Erythroblast (primary cell): ENCODE measurements around the gene GAS2.
"Not testable (repeated sequence)": the region's sequence is repeated elsewhere in the genome, so short reads cannot be mapped to it uniquely, and the experiment has no call there.

Experiments used
- DNase-seq, 2 experiments: peaks; one replicate each; lab custom pipeline; 2025; lab: John Stamatoyannopoulos, UW
- GATA1 ChIP-seq: IDR thresholded peaks from 2 replicates; pipeline ENCODE4 v1.6.1; 2011; ENCODE audit warnings: low read depth, mild to moderate bottlenecking, control low read depth, low read length, moderate library complexity
- POLR2A ChIP-seq: IDR thresholded peaks from 2 replicates; pipeline ENCODE4 v1.6.1; 2011; ENCODE audit warnings: mild to moderate bottlenecking, low read length

The GAS2 gene

DNA sequence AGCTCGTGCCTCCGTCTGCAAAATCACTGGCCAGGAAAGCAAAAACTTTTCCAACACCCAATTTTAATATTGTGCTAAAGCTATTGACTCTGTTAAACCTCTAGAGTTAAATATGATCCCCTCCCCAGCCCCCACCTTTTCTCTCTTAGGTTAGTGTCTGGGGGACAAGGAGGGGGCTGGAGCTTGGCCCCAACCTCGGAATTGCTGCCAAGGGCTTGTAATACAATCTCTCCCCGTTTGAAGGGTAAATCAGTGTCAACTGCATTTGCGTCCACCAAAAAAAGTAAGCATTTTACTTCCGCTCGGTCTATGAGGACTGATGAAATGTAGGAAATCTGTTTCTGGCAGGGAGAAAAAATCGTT is at the start of gene GAS2:
Gene GAS2, plus strand, starts transcription at position 287 of the 363 bp plus-strand sequence. CDS start 8,259 bp downstream, outside the sequence.
- TF ChIP-seq POLR2A (no peak), GATA1 (no peak)

DNA sequence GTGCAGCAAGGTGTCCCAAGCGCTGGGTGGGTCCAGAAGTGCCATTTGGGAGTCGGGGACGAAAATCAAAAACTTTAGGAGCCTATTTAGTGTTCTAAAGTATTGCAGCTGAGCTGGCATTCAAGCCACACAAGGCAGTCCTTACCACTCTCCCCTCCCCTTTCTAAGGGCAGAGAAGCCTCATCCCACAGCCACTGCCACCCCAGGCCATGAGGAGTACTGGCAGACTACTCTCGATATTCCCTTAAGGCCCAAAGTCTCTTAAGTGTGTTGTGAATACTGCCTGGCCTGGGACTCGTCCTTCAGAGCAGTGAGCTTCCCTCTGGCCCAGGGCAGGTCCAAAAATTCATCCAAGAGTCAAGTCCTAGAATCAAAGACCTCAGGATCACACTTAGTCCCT is 48.5 kb upstream of the GAS2 start:
- TF ChIP-seq GATA1: no peak
- no peak for DNase-seq

More for the DNA sequence above, at the start of gene GAS2:
- no peak for DNase-seq

DNA sequence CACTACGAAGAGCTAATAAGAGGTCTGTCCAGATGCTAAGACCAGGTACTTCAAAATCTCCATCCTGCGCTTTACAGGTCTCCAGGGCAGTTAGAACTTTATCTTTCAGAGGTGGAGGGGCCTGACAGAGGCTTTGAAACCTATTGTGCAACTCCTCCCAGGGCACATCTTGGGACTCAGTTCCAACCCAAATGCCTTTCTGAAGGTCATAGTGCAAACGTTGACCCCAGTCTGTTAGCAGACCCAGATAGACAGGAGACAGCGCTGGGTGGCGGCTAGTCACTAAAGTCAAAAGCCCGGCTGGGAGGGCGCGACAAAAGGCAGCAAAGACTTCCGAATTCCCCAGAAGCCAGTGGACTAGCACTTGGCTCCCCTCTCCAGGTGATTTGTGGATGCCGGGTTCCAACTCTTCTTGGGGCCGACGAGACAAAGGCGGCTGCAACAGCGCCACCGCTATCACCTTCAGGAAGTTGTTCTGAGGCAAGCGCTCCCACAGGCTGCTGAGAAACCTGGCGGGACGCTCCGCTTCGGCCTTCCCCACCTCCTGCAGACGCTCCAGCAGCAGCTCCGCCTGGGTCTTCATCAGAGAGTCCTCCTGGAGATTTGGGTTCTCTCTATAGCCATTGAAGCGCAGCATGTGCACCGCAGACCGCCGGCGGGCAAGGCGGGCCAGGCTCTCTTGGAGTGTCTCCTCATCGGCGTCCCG is 41.5 kb upstream of the GAS2 start:
- TF ChIP-seq GATA1 (no peak), POLR2A (no peak)
- DNase-seq: peak; percentile 75 to 78

DNA sequence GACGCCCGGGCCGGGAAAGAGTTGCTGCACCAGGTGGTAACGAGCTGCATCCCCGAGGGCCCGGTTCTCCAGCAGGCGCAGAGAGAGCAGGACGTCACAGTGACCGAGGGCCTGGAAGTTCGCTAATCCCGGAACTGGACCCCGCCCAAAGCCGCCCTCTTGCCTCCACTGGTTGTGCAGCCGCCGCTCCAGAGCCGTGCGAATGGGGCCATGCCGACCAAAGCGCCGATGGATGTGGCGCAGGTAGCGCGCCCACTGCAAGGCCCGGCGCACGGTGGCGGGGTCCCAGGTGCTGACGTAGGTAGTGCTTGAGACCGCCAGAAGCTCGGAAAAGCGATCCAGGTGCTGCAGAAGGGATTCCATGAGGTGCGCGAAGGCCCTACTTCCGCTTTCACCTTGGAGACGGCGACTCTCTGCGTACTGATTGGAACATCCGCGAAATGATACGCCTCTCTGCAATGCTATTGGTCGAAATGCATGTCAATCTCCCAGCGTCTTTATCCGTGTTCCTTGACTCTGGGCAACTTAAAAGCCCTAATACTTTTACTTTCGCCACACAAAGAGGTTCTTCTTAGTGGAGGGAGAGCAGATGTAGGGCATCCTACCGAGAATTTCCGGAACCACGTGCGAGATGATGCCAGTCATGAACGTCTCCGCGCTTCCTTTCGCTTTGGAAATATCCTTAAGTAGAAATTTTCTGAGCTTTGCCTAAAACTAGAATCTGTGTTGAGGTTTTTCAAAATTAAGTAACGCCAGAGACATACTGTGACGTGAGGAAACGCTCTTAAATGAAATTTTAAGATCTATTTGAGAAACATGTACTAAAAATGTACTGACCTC is 40.7 kb upstream of the GAS2 start, which contains the start of gene FANCF:
Gene FANCF, minus strand, starts transcription at position 376 of the 840 bp plus-strand sequence. Its CDS starts 13 bp downstream, at position 363.
- peak; percentile 82 for TF ChIP-seq POLR2A
- no peak for TF ChIP-seq GATA1

DNA sequence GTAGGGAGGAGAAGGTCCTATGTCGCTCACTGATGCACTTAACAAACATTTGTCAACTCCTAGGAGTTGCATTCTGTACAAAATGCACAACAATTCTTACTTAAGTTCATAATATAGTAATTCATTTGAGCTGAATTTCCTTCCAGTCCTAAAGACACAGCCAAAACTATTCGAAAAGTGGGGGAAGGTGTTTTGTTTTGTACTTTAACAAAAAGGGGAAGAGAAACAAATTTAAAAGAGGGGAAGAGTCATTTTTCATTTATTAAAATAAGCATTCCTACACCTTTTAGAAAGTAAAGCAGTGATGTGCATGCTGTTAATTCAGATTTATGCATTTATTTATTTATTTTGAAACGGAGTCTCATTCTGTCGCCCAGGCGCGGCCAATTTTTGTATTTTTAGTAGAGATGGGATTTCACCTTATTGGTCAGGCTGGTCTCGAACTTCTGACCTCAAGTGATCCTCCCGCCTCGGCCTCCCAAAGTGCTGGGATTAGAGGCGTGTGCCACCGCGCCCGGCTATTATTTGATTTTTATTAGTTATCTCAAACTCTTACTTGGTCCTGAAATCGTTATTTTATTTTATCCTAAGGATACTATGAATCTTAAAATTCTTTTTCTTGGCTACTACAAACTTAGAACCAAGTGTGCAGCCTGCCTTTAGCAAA is 39.7 kb upstream of the GAS2 start:
- no peak for DNase-seq
- no peak for TF ChIP-seq POLR2A
- TF ChIP-seq GATA1: no peak

More for the DNA sequence above, 40.7 kb upstream of the GAS2 start, which contains the start of gene FANCF:
- DNase-seq: peak; percentile 98

DNA sequence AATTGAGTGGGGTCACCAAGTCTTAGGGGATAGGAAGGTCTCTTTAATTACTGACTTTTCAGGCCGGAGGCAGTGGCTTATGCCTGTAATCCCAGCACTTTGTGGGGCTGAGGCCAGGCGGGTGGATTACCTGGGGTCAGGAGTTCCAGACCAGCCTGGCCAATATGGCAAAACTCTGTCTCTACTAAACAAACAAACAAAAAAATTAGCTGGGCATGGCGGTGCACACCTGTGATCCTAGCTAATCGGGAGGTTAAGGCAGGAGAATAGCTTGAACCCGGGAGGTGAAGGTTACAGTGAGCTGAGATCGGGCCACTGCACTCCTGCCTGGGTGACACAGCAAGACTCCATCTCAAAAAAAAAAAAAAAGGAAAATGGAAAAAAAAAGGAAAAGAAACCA is 39.0 kb upstream of the GAS2 start:
- no peak for TF ChIP-seq GATA1
- TF ChIP-seq POLR2A: no peak

DNA sequence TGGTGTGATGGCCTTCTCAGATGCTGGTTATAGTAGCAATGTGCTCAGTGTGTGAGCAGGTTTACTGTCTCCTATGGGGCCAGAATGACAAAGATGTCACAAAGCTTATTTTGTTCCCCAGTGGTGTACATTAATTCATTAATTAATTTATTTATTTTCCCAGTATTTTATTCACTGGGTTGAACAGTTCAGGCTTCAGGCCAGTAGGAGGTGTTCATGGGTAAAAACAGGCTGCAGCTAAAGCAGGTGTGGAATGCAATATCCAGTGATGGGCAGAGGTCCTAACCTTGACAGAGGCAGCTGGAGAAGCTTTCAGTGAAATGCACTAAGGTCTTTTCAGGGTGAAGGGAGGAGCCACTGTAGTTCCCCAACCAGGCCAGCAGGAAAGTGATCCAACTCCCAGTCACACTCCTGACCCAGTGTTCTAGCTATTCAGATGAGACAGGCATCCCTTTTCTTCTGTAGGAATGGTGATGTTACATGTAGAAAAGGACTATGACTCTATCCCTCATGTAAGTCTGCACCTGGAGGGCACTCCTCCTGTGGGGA is 33.0 kb upstream of the GAS2 start:
- DNase-seq: no peak
- no peak for TF ChIP-seq GATA1
- no peak for TF ChIP-seq POLR2A

More for the DNA sequence above, 39.0 kb upstream of the GAS2 start:
- DNase-seq: no peak

DNA sequence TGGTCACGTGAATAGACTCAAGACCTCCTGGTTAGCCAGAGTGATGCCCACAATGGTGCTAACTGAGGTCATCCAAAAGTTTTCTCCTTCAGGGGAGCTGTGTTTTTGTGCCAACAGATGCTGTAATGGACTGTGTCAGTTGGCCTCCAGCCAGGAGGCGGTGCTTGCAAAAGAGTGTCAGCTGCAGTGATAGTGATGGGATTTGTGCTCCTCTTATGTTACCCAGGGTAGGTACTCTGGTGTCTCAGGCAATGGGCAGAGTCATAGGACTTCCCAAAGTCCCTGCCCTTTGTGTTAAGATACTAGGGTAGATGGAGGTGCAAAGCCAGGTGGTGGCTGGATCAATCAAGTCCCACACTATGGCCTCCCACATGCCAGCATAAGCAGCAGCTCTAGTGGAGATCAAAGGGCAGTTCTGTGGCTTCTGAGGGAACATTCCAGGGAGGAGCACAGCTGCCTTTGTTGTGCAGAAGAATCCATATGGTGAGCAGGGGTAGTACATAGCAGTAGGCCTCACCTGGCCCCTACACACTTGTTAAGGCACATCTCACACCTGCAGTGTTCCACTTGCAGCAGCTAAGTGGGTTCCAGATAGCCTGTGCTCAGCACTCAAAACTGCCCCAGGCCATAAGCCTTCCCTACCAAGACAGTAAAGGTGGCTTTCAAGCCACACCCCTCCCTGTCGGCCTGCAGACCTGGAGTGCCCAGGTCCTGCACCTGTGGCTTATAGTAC is 31.3 kb upstream of the GAS2 start:
- DNase-seq: peak; percentile 9 to 58
- TF ChIP-seq GATA1 (no peak), POLR2A (no peak)

DNA sequence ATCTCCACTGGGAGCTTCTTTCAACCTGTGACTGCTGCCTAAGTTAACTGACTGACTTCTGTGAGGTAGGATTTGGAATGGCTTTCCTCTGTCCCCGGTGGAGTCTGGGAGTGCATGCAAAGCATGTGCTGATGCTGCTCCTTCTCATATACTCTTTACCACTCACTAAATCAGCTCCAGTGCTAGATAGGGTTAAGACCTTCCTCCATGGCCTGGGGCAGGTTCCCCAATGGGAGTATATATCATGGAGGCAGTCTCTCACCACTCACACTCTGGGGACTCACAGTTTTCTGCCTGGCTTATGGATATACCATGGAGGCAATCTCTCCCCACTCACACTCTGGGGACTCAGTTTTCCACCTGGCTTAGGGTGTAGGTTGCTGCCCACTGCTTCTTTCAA is 30.7 kb upstream of the GAS2 start:
- no peak for DNase-seq
- TF ChIP-seq POLR2A: no peak
- TF ChIP-seq GATA1: no peak

DNA sequence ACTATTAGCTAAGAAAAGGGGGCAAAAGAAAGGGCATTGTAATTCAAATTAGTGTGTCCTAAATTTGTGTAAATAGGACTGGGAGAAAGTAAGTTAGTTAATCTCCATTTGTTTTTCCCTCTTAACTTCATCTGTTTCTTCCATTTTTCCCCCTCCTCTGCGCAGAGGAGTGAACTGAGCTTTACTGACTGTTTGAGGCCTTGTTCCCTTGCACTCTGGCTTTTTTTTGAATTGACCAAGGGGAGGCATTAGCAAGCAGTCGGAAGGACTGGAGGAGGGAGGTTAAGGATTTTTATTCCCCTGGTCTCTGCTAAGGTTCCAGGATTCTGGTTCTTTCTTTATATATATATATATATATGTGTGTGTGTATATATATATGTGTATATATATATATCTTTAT is 25.5 kb upstream of the GAS2 start:
- DNase-seq: no peak
- TF ChIP-seq POLR2A: no peak
- no peak for TF ChIP-seq GATA1

DNA sequence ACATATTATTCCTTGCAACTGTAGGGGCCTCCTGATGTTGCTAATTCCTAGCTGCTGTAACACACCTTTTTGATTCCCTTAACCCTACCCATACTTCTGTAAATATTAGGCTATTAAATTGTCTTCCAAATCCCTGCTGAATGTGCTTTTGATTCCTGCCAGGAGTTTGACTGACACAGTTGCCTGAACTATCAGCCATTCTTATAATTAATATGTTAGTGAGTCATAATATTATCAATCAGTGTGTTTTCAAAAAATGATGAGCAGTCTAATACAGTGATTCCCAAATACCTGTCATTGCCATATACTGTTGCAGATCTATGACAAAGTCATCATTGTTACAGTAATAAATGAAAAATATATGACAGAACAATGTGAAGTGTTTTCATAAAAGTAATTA is 24.9 kb upstream of the GAS2 start:
- DNase-seq: no peak
- TF ChIP-seq POLR2A (no peak), GATA1 (no peak)

DNA sequence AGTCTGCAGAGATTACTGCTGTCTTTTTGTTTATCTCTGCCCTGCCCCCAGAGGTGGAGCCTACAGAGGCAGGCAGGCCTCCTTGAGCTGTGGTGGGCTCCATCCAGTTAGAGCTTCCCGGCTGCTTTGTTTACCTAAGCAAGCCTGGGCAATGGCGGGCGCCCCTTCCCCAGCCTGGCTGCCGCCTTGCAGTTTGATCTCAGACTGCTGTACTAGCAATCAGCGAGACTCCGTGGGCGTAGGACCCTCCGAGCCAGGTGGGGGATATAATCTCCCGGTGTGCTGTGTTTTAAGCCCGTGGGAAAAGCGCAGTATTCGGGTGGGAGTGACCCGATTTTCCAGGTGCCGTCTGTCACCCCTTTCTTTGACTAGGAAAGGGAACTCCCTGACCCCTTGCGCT is 14.1 kb upstream of the GAS2 start:
- not testable (repeated sequence) for DNase-seq

DNA sequence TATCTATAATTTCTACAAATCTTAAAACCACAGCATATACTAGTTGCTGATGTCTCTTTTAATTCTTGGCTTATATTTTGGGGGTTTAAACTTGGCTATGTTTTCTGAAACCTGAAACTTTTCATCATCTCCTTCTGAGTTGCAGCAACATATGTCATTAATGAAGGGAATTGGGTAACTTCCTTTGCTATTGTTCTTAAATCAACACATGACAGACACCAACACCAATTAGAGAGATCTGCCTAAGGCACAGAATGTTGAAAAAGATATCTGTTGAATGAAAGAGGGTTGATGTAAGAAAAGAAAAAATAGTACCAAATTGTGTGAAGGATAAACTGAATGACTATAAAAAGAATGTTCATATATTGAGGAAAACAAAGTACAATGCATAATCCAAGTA is 10.3 kb upstream of the GAS2 start:
- no peak for TF ChIP-seq GATA1
- no peak for TF ChIP-seq POLR2A
- no peak for DNase-seq

DNA sequence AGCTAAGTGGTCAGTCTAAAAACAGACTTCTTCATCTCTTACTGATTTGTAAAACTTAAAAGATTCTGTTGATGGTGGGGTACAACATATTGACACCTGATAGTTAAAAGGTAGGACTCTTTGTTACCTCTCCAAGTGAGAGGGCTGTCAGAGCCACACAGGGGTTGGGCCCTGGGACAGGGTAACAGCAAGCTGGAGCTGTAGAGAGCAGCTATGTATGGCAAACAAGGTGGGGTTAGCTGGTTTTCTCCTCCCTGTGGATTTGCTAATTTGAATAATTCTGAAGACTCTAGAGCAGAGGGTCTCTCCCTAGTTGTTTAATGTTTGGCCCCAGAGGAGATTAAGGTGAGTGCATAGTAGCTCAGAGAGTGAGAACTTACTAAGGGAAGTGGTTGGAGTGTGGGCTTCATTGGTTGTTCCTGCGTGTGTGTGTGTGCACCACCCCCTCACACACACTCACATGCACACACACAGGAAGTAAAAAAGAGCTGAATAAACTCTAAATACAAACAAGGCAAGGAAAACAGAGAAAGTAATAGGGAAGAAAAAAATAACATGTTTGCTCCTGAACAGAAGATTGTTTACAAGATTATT is 9.2 kb upstream of the GAS2 start:
- no peak for TF ChIP-seq GATA1
- TF ChIP-seq POLR2A: no peak

More for the DNA sequence above, 9.2 kb upstream of the GAS2 start:
- DNase-seq: no peak
